Transverse colon (tissue), 4 donors: ENCODE measurements around the gene UBAC2. TPM values are rescaled to one million over a fixed set of nuclear protein-coding genes. Genes with fewer than 3 reads are reported as not detected.
A peak's percentile ranks its signal among the peaks of the same experiment; 100 is the strongest.

Source experiments
- DNase-seq: peaks from one replicate; pipeline ENCODE4 v3.0.0-alpha.2; 2019
- H3K27ac ChIP-seq, 4 donors: fragments of 200-600 bp; sonication (generic); 2 replicates each; pipeline ENCODE4 v1.5.1; 2016 to 2018; ENCODE audit warnings: inconsistent platforms in 4 of 4
- H3K27me3 ChIP-seq: fragments of 200-600 bp; sonication (generic); 2 replicates; pipeline ENCODE4 v1.5.1; 2017; ENCODE audit warnings: inconsistent platforms
- H3K36me3 ChIP-seq, 4 donors: fragments of 200-600 bp; sonication (generic); 2 replicates each; pipeline ENCODE4 v1.5.1; 2017 to 2019; ENCODE audit warnings: inconsistent platforms in 4 of 4
- H3K4me1 ChIP-seq, 4 donors: fragments of 200-600 bp; sonication (generic); 2 replicates each; pipeline ENCODE4 v1.5.1; 2017 to 2020; ENCODE audit warnings: inconsistent platforms in 4 of 4
- H3K4me3 ChIP-seq, 4 donors: fragments of 200-600 bp; sonication (generic); 1 replicate in 1 of 4; 2 replicates in 3 of 4; pipeline versions ENCODE4 v1.5.1 to v1.6.1; 2017 to 2019; ENCODE audit warnings: inconsistent platforms in 4 of 4
- H3K9me3 ChIP-seq, 2 donors: fragments of 200-600 bp; sonication (generic); 2 replicates each; pipeline ENCODE4 v1.5.1; 2017 to 2019; ENCODE audit warnings: inconsistent platforms in 2 of 2
- EP300 ChIP-seq: sonication (generic); formaldehyde crosslinking; IDR thresholded peaks from one replicate; pipeline ENCODE4 v1.6.1; 2017; ENCODE audit warnings: antibody characterized with exemption, low read depth
- POLR2A ChIP-seq: fragments of 450-650 bp; IDR thresholded peaks from one replicate; pipeline ENCODE4 v1.6.1; 2016; ENCODE audit warnings: antibody characterized with exemption, mild to moderate bottlenecking, moderate library complexity
- POLR2AphosphoS5 ChIP-seq, 3 donors: sonication (generic); formaldehyde crosslinking; IDR thresholded peaks; one replicate each; pipeline ENCODE4 v1.6.1; 2016; ENCODE audit warnings: antibody characterized with exemption in 3 of 3
- whole genome bisulfite sequencing, 2 donors: methylation state at CpG; one replicate each; pipeline ENCODE4 v1.1.5; 2018; ENCODE audit warnings: low coverage in 1 of 2; 5-methylcytosine and 5-hydroxymethylcytosine counted together
- in situ Hi-C, 4 donors: fragments of 200-750 bp; cut with MboI; loops; one replicate each; pipeline versions ENCODE4 v1.15.0 to v1.15.1; 2017; ENCODE audit warnings: low sequenced_read_pairs in 3 of 4, low pct_ligation_motif_present in 1 of 4, low pct_unique_long_range_greater_than_20kb in 1 of 4
- intact Hi-C: fragments of 100-400 bp; cut with DNase I; formaldehyde crosslinking; loops from one replicate; pipeline ENCODE4 v1.15.1; 2023; ENCODE audit warnings: low total_unique reads
- total RNA-seq, 4 donors: library from RNA; depleted of rRNA; stranded (reverse); fragments of >200 nt; gene quantifications; one replicate each; pipeline ENCODE4 v1.1.0, GENCODE V29; 2016
- TF ChIP-seq, protein P1 (sequence below), 5 experiments: fragments of 200-600 bp in 3 of 5; fragments of 450-650 bp in 2 of 5; sonication (generic) in 3 of 5; IDR thresholded peaks; 1 replicate in 2 of 5; 2 replicates in 3 of 5; pipeline ENCODE4 v1.5.1; 2016 to 2017; ENCODE audit warnings: antibody characterized with exemption in 5 of 5, inconsistent platforms in 3 of 5, mild to moderate bottlenecking in 2 of 5, moderate library complexity in 1 of 5

Gene UBAC2
- total RNA-seq, 4 donors from 2014 or later = 34.4 to 77.3 (median 66.5) TPM

DNA sequence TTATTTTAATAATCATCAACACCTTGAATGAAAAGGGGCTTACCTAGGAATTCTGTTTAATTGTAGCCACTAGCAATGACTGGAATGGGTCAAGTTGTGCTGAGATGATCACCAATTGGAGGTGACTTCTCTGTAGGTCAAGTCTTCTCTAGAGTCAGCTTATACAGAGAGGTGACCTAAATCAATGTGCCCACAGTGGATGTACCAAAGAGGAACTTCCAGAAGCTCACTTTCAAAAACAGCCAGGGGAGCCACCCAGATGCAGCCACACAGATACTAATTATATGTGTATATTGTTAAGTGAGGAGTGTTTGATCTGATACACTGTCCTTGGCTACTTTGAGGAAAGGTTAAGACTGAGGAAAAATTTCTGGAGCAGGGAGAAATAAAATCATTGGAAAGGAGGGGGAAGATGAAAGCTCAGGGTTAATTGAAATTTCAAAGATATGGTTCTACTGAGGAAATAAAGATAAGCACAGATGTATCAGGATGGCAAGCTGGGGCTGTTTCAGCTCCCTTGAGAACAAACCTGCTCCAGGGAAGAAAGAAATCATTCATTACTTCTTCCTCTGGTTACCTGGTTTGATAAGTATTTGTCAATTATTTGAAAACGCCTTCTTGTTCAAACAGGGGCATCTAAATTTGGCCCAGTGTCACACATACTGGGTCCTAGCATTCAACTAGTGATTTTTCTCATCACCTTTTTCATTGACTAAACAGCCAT is 101.4 kb downstream of the UBAC2 start:
- intact Hi-C loops (loop anchor here (2.0 kb wide), 1 partner anchor 23 kb away; no protein-coding TSS in a partner anchor), in situ Hi-C loops (no loop called here)
- Histone ChIP-seq H3K4me1 (peaks cover 0 to 13% (median 0%) of the 10 kb centered on the region in 4 donors), H3K4me3 (peak overlapping the region in 1 of 4 donors; percentile 3), H3K9me3 (no peaks in the 10 kb centered on the region), H3K36me3 (no peaks in the 10 kb centered on the region), H3K27me3 (no peaks in the 10 kb centered on the region), H3K27ac (peak overlapping the region; percentile 36 to 76 (median 62))
- DNase-seq = no peak
- TF ChIP-seq, protein P1, sequence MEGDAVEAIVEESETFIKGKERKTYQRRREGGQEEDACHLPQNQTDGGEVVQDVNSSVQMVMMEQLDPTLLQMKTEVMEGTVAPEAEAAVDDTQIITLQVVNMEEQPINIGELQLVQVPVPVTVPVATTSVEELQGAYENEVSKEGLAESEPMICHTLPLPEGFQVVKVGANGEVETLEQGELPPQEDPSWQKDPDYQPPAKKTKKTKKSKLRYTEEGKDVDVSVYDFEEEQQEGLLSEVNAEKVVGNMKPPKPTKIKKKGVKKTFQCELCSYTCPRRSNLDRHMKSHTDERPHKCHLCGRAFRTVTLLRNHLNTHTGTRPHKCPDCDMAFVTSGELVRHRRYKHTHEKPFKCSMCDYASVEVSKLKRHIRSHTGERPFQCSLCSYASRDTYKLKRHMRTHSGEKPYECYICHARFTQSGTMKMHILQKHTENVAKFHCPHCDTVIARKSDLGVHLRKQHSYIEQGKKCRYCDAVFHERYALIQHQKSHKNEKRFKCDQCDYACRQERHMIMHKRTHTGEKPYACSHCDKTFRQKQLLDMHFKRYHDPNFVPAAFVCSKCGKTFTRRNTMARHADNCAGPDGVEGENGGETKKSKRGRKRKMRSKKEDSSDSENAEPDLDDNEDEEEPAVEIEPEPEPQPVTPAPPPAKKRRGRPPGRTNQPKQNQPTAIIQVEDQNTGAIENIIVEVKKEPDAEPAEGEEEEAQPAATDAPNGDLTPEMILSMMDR (IDR thresholded peaks at IDR 0.05) = no peak
- TF ChIP-seq POLR2A = no peak
- TF ChIP-seq EP300 = no peak
- TF ChIP-seq POLR2AphosphoS5 (IDR thresholded peaks at IDR 0.05) = no peak
- 63 to 100% methylated on average over 1 of the region's 1 CpG for WGBS, 2 donors

DNA sequence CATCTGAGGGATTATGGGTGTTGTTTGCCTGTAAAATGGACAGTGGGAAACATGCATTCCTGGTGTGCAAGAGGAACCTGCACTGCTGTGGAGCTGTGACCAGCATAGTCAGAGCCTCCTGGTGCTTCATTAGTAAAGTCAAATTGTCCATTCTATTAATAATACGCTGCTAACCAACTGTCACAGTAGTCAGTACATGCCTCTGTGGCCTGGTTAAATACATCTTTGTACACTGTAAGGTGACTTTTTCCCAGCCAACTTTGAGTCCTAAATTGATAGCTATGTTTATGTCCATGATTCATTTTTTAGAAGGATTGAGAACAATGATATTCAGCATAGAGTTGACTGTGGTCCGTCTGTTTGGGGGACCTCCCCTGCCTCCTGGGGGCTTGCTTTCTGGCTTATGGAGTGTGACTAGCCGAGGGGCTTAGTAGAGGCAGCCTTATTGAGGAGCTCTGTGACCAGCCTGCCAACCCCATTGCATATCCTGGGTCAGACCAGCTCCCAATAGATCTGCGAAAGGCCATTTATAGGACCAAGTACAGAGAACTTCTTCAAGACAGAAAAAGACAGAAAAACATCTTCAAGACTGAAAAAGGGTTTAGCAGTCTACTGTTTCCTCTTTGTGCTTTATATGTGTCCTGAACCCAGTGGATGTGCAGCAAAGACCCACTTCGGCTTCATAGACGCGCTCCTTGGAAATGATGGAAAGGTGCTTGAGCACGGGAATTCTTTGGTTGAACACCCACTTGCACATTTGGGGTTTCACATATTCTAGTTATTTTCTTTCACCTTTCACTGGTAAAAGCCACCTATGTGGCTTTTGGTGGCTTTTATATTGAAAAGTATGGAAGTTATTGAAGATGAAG is 102.2 kb downstream of the UBAC2 start:
- DNase-seq = no peak
- intact Hi-C loops = no loop called here
- Histone ChIP-seq H3K4me3 (peak overlapping the region in 1 of 4 donors; percentile 42), H3K27me3 (no peaks in the 10 kb centered on the region), H3K27ac (peak overlapping the region; percentile 36 to 76 (median 62)), H3K4me1 (peaks cover 0 to 9% (median under 1%) of the 10 kb centered on the region in 4 donors), H3K9me3 (no peaks in the 10 kb centered on the region), H3K36me3 (no peaks in the 10 kb centered on the region)
- in situ Hi-C loops = no loop called here
- WGBS, 2 donors = 82 to 88% methylated on average over 5 to 8 of the region's 8 CpGs
- TF ChIP-seq POLR2AphosphoS5 (IDR thresholded peaks at IDR 0.05) (no peak), EP300 (no peak), POLR2A (no peak)
- TF ChIP-seq, protein P1 (IDR thresholded peaks at IDR 0.05) = no peak

DNA sequence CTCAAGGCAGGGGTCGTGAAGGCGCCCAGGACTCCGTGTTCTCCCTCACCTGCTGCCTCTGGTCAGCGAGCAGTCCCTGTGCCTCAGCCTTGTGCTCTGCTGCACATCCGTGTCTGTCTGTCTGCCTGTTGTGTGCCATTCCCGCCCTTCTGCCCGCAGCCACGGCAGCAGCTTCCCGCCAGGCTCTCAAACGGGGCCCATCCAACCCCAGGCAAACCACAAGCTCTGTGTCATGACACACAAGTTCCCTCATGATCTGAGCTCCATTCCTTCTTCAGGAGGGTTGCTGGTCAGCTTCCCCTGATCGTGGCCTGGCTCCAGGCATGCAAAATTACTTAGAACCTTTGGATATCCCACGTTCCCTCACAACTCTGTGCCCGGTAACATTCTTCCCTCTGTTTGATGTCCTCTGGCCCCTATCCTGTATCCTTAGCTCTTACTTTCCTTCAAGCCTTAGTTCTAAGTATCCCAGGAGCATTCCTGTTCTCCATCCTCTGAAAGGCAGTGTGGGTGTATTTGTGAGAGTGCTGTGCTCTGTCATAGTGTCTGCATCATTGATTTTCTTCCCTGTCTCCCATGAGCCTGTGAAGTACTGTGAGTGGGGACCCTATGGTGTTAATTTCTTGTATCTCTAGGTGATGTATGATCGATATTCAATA is 103.3 kb downstream of the UBAC2 start:
- Histone ChIP-seq H3K4me1 (peaks cover 0 to 13% (median 2%) of the 10 kb centered on the region in 4 donors), H3K27ac (peak overlapping the region; percentile 36 to 76 (median 62)), H3K4me3 (peak overlapping the region in 1 of 4 donors; percentile 42), H3K36me3 (no peaks in the 10 kb centered on the region), H3K27me3 (no peaks in the 10 kb centered on the region), H3K9me3 (no peaks in the 10 kb centered on the region)
- intact Hi-C loops (no loop called here), in situ Hi-C loops (no loop called here)
- WGBS, 2 donors = 79% methylated on average over 14 of the region's 14 CpGs; no CpG with 5 or more reads in 1 of the 2 donors
- DNase-seq = peak; percentile 34
- peak; percentile 20 for TF ChIP-seq POLR2A
- TF ChIP-seq, protein P1 (IDR thresholded peaks at IDR 0.05) = no peak
- TF ChIP-seq POLR2AphosphoS5 (IDR thresholded peaks at IDR 0.05) = peak in 1 of 3 donors; percentile 48

DNA sequence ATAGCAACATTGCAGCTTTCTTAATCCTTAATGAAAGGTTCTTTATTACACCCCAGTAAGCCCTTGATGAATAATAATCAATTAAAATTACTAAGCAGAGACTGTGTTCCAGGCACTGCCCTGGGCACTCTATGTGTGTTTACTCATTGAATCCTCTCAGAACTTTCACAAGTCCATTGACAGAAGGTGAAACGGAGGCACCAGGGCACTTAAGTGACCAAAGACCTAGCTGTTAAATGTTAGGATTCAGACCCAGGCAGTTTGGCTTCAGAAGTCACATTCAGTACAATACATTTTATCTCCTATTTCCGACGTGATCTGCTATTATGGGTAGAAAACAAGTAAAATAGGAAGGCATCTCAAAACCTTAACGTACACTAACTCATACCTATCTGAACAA is 103.9 kb downstream of the UBAC2 start:
- Histone ChIP-seq H3K27me3 (no peaks in the 10 kb centered on the region), H3K27ac (peak overlapping the region; percentile 36 to 76 (median 62)), H3K9me3 (no peaks in the 10 kb centered on the region), H3K4me3 (peak overlapping the region in 2 of 4 donors; percentile 7 to 42), H3K36me3 (no peaks in the 10 kb centered on the region), H3K4me1 (peaks cover 0 to 17% (median 5%) of the 10 kb centered on the region in 4 donors)
- TF ChIP-seq POLR2A (no peak), EP300 (no peak), POLR2AphosphoS5 (IDR thresholded peaks at IDR 0.05) (no peak)
- TF ChIP-seq, protein P1 (IDR thresholded peaks at IDR 0.05) = no peak
- intact Hi-C loops = no loop called here
- in situ Hi-C loops = no loop called here
- WGBS, 2 donors = 68 to 72% methylated on average over 3 to 4 of the region's 4 CpGs
- no peak for DNase-seq
